GM20000 (cell line): ENCODE measurements around the gene CIC.

Experiments
- DNase-seq: peaks from one replicate; pipeline ENCODE4 v3.0.0; 2012; ENCODE audit warnings: low spot score
- TF ChIP-seq, protein P1 (sequence below): IDR thresholded peaks from 2 replicates; pipeline ENCODE4 v1.5.1; 2012; ENCODE audit warnings: mild to moderate bottlenecking, control low read depth; ENCODE audit errors: extremely low read depth, missing control alignments

Gene CIC

DNA sequence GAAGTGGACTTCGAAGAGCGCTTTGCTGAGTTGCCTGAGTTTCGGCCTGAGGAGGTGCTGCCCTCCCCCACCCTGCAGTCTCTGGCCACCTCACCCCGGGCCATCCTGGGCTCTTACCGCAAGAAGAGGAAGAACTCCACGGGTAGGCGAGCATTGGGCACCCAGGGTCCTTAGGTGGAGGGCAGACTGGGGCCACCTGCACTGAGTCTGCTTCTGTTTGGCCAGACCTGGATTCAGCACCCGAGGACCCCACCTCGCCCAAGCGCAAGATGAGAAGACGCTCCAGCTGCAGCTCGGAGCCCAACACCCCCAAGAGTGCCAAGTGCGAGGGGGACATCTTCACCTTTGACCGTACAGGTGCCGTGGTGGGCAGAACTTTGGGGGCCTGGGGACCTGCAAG lies 24.9 kb downstream of the CIC start:
- TF ChIP-seq, protein P1, sequence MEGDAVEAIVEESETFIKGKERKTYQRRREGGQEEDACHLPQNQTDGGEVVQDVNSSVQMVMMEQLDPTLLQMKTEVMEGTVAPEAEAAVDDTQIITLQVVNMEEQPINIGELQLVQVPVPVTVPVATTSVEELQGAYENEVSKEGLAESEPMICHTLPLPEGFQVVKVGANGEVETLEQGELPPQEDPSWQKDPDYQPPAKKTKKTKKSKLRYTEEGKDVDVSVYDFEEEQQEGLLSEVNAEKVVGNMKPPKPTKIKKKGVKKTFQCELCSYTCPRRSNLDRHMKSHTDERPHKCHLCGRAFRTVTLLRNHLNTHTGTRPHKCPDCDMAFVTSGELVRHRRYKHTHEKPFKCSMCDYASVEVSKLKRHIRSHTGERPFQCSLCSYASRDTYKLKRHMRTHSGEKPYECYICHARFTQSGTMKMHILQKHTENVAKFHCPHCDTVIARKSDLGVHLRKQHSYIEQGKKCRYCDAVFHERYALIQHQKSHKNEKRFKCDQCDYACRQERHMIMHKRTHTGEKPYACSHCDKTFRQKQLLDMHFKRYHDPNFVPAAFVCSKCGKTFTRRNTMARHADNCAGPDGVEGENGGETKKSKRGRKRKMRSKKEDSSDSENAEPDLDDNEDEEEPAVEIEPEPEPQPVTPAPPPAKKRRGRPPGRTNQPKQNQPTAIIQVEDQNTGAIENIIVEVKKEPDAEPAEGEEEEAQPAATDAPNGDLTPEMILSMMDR = no peak

DNA sequence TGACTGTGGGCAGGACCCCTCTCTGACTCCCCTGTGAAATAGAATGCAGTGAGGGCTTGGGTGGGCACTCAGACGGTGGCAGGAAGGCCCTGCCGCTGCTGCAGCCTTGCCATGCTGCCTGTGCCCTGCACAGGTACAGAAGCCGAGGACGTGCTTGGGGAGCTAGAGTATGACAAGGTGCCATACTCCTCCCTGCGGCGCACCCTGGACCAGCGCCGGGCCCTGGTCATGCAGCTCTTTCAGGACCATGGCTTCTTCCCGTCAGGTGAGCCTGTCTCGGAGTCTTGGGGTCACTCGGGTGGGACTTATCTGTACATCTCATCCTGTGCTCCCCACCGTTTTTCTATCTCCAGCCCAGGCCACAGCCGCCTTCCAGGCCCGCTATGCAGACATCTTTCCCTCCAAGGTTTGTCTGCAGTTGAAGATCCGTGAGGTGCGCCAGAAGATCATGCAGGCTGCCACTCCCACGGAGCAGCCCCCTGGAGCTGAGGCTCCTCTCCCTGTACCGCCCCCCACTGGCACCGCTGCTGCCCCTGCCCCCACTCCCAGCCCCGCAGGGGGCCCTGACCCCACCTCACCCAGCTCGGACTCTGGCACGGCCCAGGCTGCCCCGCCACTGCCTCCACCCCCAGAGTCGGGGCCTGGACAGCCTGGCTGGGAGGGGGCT lies 25.6 kb downstream of the CIC start:
- no peak for DNase-seq
- TF ChIP-seq, protein P1 = no peak

More for the DNA sequence above, 24.9 kb downstream of the CIC start:
- DNase-seq = no peak

DNA sequence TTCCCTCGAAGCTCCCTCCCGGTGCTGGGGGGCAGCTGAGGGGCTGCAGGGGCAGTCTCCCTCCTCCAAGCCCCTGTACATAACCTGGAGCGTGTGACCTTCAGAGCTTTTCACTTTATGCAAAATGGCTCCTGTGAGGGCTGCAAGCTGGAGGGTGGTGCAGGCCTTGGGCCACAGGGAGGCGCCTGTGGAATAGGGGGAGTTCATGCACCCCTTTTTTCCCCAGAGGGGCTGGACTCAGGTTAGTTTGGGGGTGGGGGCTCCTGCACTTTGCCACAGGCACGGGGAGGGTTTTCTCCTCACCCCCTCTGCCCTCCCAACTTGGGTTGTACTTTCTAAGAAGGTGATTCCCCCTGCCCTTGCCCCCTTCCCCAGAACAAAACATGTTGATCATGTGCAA lies 26.3 kb downstream of the CIC start:
- no peak for DNase-seq
- TF ChIP-seq, protein P1 = no peak

DNA sequence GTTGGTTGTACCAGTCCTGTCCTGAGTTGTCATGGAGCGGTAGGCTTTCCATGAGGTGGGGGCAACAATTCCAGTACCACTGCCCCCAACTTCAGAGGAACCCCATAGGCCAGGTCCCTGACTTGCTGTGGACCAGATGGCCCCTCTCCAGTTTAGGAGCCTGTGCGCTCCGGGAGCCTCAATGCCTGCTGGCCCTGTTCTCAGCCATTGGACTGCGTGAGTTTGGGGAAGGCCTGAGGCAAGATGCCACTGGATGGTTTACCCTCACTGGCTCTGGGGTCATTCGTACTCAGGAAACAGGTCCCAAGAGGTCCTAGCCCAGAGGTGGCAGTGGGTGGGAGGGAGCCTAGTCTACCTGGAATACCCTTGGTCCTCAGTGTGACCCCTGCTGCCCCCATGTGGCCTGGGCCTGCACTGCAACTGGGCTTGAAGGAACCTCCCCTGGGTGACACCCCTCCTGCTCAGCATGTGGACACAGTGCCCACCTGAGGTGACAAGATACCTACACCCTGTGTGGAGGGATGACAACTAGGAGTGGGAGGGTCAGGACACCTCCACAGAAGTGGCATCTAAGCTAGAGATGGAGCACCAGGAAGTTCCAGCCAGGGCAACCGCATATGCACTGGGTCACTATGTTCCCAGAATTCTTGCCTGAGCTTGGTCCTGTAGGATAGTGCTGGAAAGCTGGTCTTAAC lies 26.9 kb downstream of the CIC start:
- DNase-seq = peak; percentile 89
- TF ChIP-seq, protein P1 = peak; percentile 96

DNA sequence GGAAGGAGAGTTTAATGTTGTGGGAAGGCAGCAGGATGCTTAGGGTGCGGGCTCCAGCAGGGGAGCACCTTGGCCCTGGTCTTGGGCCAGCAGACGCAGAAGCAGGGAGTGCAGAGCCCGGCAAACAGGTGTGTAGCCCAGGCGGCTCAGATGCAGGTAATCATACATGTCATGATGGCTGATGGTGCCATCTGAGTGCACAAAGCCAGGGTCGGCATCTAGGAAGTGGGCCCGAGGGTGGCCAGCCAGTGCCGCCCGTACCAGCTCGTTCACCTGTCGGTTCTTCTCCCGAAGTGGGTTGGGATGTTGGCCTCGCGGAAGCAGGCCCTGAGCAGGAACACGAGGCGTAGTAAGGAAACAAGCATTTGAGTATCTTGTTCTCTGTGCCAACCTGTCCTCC lies 28.0 kb downstream of the CIC start:
- TF ChIP-seq, protein P1 = no peak
- no peak for DNase-seq

DNA sequence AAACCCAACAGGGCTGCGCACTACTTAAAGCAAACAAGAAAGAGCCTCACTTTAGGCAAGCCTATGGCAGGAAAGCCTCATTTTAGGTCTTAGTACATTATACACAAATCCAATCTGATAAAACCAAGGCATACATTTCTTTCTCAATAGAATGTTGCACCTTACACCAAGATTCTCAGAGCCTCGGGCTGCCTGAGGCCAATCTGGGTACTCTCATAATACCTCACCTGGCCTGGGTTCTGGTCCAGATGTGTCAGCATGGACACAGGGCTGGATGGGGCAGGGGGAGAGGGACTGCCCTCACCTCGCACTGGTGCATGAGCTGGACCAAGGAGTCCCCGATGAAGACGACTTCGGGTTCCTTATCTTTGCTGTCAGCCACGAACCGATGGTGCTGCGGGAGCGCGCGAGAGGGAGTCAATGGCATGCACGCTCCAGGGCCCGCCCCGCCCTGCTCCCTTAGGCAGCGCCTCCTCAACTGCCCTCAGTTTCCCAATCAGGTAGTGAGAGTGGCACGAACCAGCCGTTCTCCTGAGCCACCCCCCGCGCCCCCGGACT lies 32.7 kb downstream of the CIC start, which contains the start of gene PRR19:
TSS of gene PRR19 (plus strand) at position 487 of the 558 bp plus-strand sequence. CDS start 7,453 bp downstream, outside the sequence.
- no peak for DNase-seq
- TF ChIP-seq, protein P1 = no peak

DNA sequence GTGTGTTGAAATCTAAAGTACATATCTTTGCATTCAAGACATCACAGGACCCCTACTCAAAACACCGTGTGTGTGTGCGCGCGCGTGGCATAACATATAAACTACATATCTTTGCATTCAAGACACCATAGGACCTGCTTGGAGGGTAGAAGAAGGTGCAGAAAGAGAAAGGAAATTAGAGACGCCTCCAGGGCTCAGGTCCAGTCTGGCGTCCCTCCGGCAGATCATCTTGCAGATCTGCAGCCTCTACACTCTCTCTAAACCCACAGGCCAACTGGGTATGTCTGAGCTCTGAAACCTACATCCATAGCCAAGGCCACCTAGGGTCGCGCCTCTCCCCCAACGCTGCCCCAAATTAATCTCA lies 34.0 kb downstream of the CIC start:
- TF ChIP-seq, protein P1 = no peak
- no peak for DNase-seq
